Mesodermal cell (in vitro differentiated cells): ENCODE results near the gene HNRNPA0.

Experiments used
- H3K27ac ChIP-seq: 2 replicates; pipeline ENCODE4 v1.7.0; 2013; ENCODE audit warnings: mild to moderate bottlenecking, low read depth, low read length, moderate library complexity; ENCODE audit not compliant: severe bottlenecking
- H3K36me3 ChIP-seq: 2 replicates; pipeline ENCODE4 v1.7.1; 2013; ENCODE audit warnings: mild to moderate bottlenecking, low read length, moderate library complexity; ENCODE audit not compliant: control insufficient read depth, insufficient read depth
- H3K4me1 ChIP-seq: one replicate; pipeline ENCODE4 v1.7.1; 2013; ENCODE audit warnings: mild to moderate bottlenecking, low read length; ENCODE audit not compliant: insufficient read depth, control insufficient read depth, poor library complexity, severe bottlenecking
- H3K4me3 ChIP-seq: 2 replicates; pipeline ENCODE4 v1.7.0; 2013; ENCODE audit warnings: low read length, control low read depth, mild to moderate bottlenecking; ENCODE audit not compliant: insufficient read depth, poor library complexity, severe bottlenecking; ENCODE audit errors: extremely low read depth
- H3K9me3 ChIP-seq: 2 replicates; pipeline ENCODE4 v1.7.1; 2013; ENCODE audit warnings: mild to moderate bottlenecking, low read length, moderate library complexity; ENCODE audit not compliant: control insufficient read depth
- WGBS, 2 experiments: methylation state at CpG; one replicate each; pipeline ENCODE4 v1.1.5; 2013; ENCODE audit warnings: missing lambda C conversion rate in 2 of 2; ENCODE audit not compliant: insufficient coverage in 2 of 2; 5-methylcytosine and 5-hydroxymethylcytosine counted together

HNRNPA0 gene

DNA sequence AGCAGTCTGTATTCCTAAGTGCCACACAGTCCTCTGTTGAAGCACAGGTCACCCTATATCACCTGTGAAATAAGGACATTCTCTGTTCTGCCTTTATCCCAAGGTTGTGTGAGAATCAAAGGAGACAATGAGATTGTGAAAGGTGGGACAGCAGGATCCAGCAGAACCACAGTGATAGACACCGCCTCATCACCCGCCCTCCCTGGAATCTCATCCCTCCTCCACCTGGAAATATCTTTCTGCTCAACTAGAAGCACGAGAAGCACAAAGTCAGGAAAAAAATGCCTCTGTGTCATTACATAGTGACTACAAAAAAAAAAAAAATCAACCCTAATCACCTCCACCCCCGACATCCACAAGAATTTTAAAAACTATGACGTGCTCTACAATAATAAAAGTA lies 50.6 kb downstream of the HNRNPA0 start:
- Histone ChIP-seq H3K27ac (no peak overlapping the region), H3K4me1 (no peaks in the 10 kb centered on the region), H3K9me3 (no peaks in the 10 kb centered on the region), H3K4me3 (no peak overlapping the region), H3K36me3 (peaks cover 5% of the 10 kb centered on the region)
- WGBS, 2 experiments: 92% methylated on average over 2 of the region's 5 CpGs; no CpG with 5 or more reads in 1 of the 2 experiments

- no peaks in the 10 kb centered on the region for H3K36me3 ChIP-seq
- peaks cover 12% of the 10 kb centered on the region for H3K4me1 ChIP-seq
- no peak overlapping the region for H3K4me3 ChIP-seq
- 93 to 100% methylated on average over 1 to 2 of the region's 3 CpGs for WGBS, 2 experiments
- no peak overlapping the region for H3K27ac ChIP-seq
- H3K9me3 ChIP-seq: no peaks in the 10 kb centered on the region
Measured at GRCh38 chr5:137700282-137700680, 53.9 kb downstream of the HNRNPA0 start.

DNA sequence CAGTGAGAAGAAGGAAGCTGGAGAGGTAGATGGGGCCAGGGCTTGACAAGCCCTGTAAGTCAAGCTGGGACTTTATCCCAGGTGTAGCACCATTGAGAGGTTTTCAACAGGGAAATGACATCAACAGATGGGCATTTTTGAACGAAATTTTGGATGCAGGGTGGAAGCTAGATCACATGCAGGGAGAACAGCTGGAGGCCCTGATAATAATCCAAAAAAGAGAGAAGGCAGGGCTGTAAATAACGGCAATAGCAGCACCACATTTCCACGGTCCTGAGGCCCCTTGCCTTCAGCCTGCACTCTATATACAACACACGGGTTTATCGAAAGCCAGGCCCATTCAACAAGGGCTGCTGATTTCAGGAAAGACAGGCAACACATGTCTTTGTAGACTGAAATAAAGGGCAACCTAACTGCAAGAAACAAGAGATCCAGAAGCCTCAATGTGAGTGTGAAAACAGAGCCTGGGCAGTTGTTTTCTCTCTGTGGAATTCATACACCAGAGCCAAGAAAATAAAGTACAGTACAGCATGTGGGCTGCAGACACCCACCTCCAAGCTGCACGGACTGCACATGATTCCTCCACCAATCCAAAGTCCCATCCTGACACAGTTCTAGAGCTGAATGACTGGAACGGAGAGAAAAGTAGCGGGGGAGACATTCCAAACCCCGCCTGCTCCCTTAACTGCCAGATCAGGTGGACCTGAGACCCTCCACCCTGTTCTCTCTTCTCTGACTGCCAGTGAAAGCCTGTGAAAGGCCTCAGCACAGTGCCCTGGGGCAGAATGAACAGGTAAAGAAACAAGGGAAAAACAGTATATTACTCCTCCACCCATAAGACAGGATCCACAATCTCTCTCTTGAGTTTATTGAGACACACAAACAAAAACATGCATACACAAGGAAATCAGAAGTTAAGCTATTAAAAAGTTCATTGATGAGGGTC lies 54.6 kb downstream of the HNRNPA0 start:
- H3K4me3 ChIP-seq: no peak overlapping the region
- no peaks in the 10 kb centered on the region for H3K36me3 ChIP-seq
- peaks cover 12% of the 10 kb centered on the region for H3K4me1 ChIP-seq
- H3K9me3 ChIP-seq: no peaks in the 10 kb centered on the region
- no peak overlapping the region for H3K27ac ChIP-seq
- WGBS, 2 experiments: 71 to 78% methylated on average over 3 to 4 of the region's 9 CpGs

DNA sequence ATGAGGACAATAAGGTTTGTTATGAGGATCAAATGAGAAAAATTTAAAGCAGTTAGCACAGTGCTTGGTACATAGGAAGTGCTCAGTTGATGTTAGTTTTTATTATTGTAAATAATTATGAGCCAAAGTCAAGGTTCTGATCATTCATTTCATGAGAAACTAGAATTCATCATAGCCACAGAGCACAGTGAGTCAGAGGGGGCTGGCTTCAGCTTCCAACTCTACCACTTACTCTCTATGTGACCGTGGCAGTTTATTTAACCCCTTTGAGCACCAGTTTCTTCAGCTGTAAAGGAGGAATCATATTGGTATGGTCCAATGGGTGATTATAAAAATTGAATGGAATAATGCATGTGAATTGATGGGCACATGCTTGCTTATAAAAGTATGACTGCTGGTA lies 57.7 kb downstream of the HNRNPA0 start:
- Histone ChIP-seq H3K36me3 (no peaks in the 10 kb centered on the region), H3K4me3 (no peak overlapping the region), H3K4me1 (peaks cover 12% of the 10 kb centered on the region), H3K27ac (no peak overlapping the region), H3K9me3 (no peaks in the 10 kb centered on the region)
- no CpG with 5 or more reads among the region's 1 CpG for WGBS, 2 experiments

DNA sequence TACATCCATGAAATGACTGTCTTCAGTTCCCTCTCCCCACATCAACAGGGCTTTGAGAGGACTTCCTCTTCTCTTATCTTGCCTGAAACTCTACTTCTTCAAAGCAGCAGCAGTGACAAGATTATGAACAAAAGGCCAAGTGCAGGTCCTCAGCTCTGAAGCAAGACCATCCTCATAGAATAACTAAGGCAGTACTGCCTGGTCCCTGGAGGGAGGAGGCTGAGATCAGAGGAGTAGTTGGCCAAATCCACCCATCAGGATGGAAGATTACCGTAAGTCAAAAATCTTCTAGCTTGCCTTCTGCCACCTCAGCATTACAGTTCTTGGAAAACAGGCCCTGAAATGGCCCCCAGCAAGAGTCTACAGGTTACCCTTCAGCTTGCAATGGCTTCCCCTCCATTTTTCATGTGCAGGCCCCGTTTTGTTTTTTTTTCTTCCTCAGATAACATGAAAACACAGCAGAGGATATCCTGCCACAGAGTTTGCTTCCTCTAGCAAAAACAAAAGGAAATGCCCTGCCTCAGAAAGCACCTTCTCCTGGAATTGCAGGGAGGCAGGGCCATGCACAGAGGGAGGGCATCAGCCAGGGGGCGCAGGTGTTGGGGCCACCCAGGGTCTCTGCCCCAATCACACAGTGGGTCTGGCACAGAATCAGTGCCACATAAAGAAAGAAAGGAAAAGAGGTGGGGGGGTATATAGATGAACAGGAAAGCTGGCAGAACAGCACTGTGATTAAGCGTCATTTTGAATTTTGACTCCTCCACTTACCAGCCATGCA lies 58.3 kb downstream of the HNRNPA0 start:
- 85 to 100% methylated on average over 2 to 3 of the region's 4 CpGs for WGBS, 2 experiments
- no peaks in the 10 kb centered on the region for H3K9me3 ChIP-seq
- H3K27ac ChIP-seq: peak overlapping the region; percentile 26
- H3K36me3 ChIP-seq: no peaks in the 10 kb centered on the region
- peaks cover 12% of the 10 kb centered on the region for H3K4me1 ChIP-seq
- H3K4me3 ChIP-seq: no peak overlapping the region
